IMR-90 (cell line): ENCODE data around the gene NXN. TPM values are rescaled to one million over a fixed set of nuclear protein-coding genes. Genes with fewer than 3 reads are reported as not detected.

Experiments
- ATAC-seq: fragments of 200-7000 bp; cut with Tn5 transposase; 2 replicates; pipeline ENCODE4 v1.9.1; 2020; ENCODE audit warnings: low read depth, mild to moderate bottlenecking, moderate library complexity
- BruUV-seq: library from RNA; stranded (reverse); fragments of 400-500 nt; replicated peaks from 2 replicates; lab custom pipeline; 2021; lab: Mats Ljungman, UMichigan
- CTCF ChIA-PET: fragments of 300-600 bp; formaldehyde crosslinking; extraction: SDS; loops from one replicate; lab custom pipeline; 2021; ENCODE audit warnings: antibody characterized with exemption; lab: Yijun Ruan, JAX
- POLR2A ChIA-PET: fragments of 300-600 bp; sonication (Branson Sonifier 250); formaldehyde crosslinking; loops from one replicate; lab custom pipeline; 2022; ENCODE audit warnings: antibody characterized with exemption; ENCODE audit not compliant: unreplicated experiment; lab: Charles Lee
- DNase-seq: peaks from one replicate; pipeline ENCODE4 v3.0.0; 2013
- H2AFZ ChIP-seq: replicated peaks from 2 replicates; pipeline ENCODE3; 2013; ENCODE audit warnings: low read length, mild to moderate bottlenecking; ENCODE audit not compliant: poor library complexity
- H2AK5ac ChIP-seq: 2 replicates; pipeline ENCODE4 v1.6.1; 2013; ENCODE audit warnings: low read depth, low read length, inconsistent platforms
- H2AK9ac ChIP-seq: replicated peaks from 2 replicates; pipeline ENCODE3; 2013; ENCODE audit warnings: mild to moderate bottlenecking, low read depth, low read length, moderate library complexity; ENCODE audit not compliant: poor library complexity
- H2BK120ac ChIP-seq: 2 replicates; pipeline ENCODE4 v1.6.1; 2013; ENCODE audit warnings: low read depth, low read length, inconsistent platforms
- H2BK15ac ChIP-seq: 3 replicates; pipeline ENCODE4 v1.6.1; 2013; ENCODE audit warnings: low read depth, low read length, inconsistent platforms
- H2BK20ac ChIP-seq: 2 replicates; pipeline ENCODE4 v1.6.1; 2013; ENCODE audit warnings: low read depth, mild to moderate bottlenecking, inconsistent platforms, low read length, moderate library complexity
- H2BK5ac ChIP-seq: 2 replicates; pipeline ENCODE4 v1.6.1; 2013; ENCODE audit warnings: mild to moderate bottlenecking, low read depth, low read length, inconsistent platforms; ENCODE audit not compliant: poor library complexity, severe bottlenecking
- H3K14ac ChIP-seq: replicated peaks from 2 replicates; pipeline ENCODE4 v1.6.1; 2013; ENCODE audit warnings: low read depth, low read length, inconsistent platforms
- H3K18ac ChIP-seq: 2 replicates; pipeline ENCODE4 v1.6.1; 2013; ENCODE audit warnings: low read depth, low read length, control low read depth
- H3K23ac ChIP-seq: 2 replicates; pipeline ENCODE4 v1.6.1; 2013; ENCODE audit warnings: low read depth, low read length, inconsistent platforms
- H3K27ac ChIP-seq: 2 replicates; pipeline ENCODE4 v1.5.1; 2013; ENCODE audit warnings: mild to moderate bottlenecking, control low read depth, low read length; ENCODE audit not compliant: insufficient read depth
- H3K27me3 ChIP-seq: 2 replicates; pipeline ENCODE4 v1.6.1; 2013; ENCODE audit warnings: low read length; ENCODE audit not compliant: control insufficient read depth, insufficient read depth
- H3K36me3 ChIP-seq: 2 replicates; pipeline ENCODE4 v1.6.1; 2013; ENCODE audit warnings: low read length, mixed read lengths; ENCODE audit not compliant: control insufficient read depth, insufficient read depth
- H3K4ac ChIP-seq: 2 replicates; pipeline ENCODE4 v1.6.1; 2013; ENCODE audit warnings: low read depth, low read length, inconsistent platforms
- H3K4me1 ChIP-seq: 2 replicates; pipeline ENCODE4 v1.6.1; 2013; ENCODE audit warnings: low read length, mixed read lengths; ENCODE audit not compliant: control insufficient read depth, insufficient read depth
- H3K4me2 ChIP-seq: 2 replicates; pipeline ENCODE4 v1.6.1; 2013; ENCODE audit warnings: low read depth, mild to moderate bottlenecking, control low read depth, low read length, moderate library complexity
- H3K4me3 ChIP-seq: 2 replicates; pipeline ENCODE4 v1.5.1; 2013; ENCODE audit warnings: low read depth, mild to moderate bottlenecking, control low read depth, low read length, moderate library complexity; ENCODE audit not compliant: insufficient read depth
- H3K56ac ChIP-seq: 2 replicates; pipeline ENCODE4 v1.6.1; 2013; ENCODE audit warnings: low read length, inconsistent platforms; ENCODE audit not compliant: insufficient read depth; ENCODE audit errors: extremely low read depth
- H3K79me1 ChIP-seq, 2 experiments: 2 replicates each; pipeline ENCODE4 v1.6.1; 2013; ENCODE audit warnings: low read length in 2 of 2, inconsistent platforms in 1 of 2, low read depth in 1 of 2
- H3K9ac ChIP-seq: 2 replicates; pipeline ENCODE4 v1.6.1; 2013; ENCODE audit warnings: low read depth, low read length, control low read depth
- H3K9me1 ChIP-seq: 2 replicates; pipeline ENCODE4 v1.6.1; 2013; ENCODE audit warnings: low read length, inconsistent platforms; ENCODE audit not compliant: insufficient read depth
- H3K9me3 ChIP-seq: 2 replicates; pipeline ENCODE4 v1.6.1; 2013; ENCODE audit warnings: low read length; ENCODE audit not compliant: control insufficient read depth, insufficient read depth
- H4K20me1 ChIP-seq: 2 replicates; pipeline ENCODE4 v1.6.1; 2013; ENCODE audit warnings: low read length, inconsistent platforms; ENCODE audit not compliant: insufficient read depth
- H4K5ac ChIP-seq: 2 replicates; pipeline ENCODE4 v1.6.1; 2013; ENCODE audit warnings: mild to moderate bottlenecking, low read depth, low read length, control low read depth
- H4K8ac ChIP-seq, 2 experiments: 2 replicates each; pipeline ENCODE4 v1.6.1; 2013; ENCODE audit warnings: low read depth in 2 of 2, low read length in 2 of 2, control low read depth in 1 of 2, inconsistent platforms in 1 of 2
- H4K91ac ChIP-seq: 2 replicates; pipeline ENCODE4 v1.6.1; 2013; ENCODE audit warnings: low read depth, low read length, inconsistent platforms; ENCODE audit not compliant: insufficient read depth
- CHD1 ChIP-seq: IDR thresholded peaks from 2 replicates; pipeline ENCODE4 v1.6.1; 2012; ENCODE audit warnings: low read depth, low read length, improper control_type of control experiment
- CTCF ChIP-seq: conservative IDR thresholded peaks from 2 replicates; pipeline ENCODE4 v1.5.1; 2012; ENCODE audit warnings: mild to moderate bottlenecking, low read depth, low read length, improper control_type of control experiment
- ELK1 ChIP-seq: fragments of 150-350 bp; IDR thresholded peaks from 2 replicates; pipeline ENCODE4 v1.6.1; 2016; ENCODE audit warnings: low read depth, mild to moderate bottlenecking, low read length, moderate library complexity, borderline replicate concordance
- MAFK ChIP-seq: IDR thresholded peaks from 2 replicates; pipeline ENCODE4 v1.6.1; 2012; ENCODE audit warnings: low read depth, low read length, improper control_type of control experiment
- MXI1 ChIP-seq: IDR thresholded peaks from 2 replicates; pipeline ENCODE4 v1.6.1; 2012; ENCODE audit warnings: low read depth, mild to moderate bottlenecking, low read length, moderate library complexity, borderline replicate concordance
- POLR2A ChIP-seq: IDR thresholded peaks from 2 replicates; pipeline ENCODE4 v1.6.1; 2012; ENCODE audit warnings: mild to moderate bottlenecking, low read depth, low read length
- RCOR1 ChIP-seq: IDR thresholded peaks from 2 replicates; pipeline ENCODE4 v1.6.1; 2012; ENCODE audit warnings: mild to moderate bottlenecking, low read length, improper control_type of control experiment; ENCODE audit not compliant: insufficient replicate concordance
- USF2 ChIP-seq: fragments of 150-350 bp; IDR thresholded peaks from 2 replicates; pipeline ENCODE4 v1.6.1; 2017; ENCODE audit warnings: mild to moderate bottlenecking, antibody characterized with exemption, low read length, low read depth
- WGBS, 2 experiments: methylation state at CpG; one replicate each; pipeline versions ENCODE4 v1.1.5 to v1.1.7; 2013; ENCODE audit warnings: missing lambda C conversion rate in 2 of 2; ENCODE audit not compliant: insufficient read length in 1 of 2; ENCODE audit errors: extremely low coverage in 2 of 2; 5-methylcytosine and 5-hydroxymethylcytosine counted together
- dilution Hi-C: fragments of 300-500 bp; cut with HindIII; formaldehyde crosslinking; loops from one replicate; pipeline ENCODE4 v1.14.3; 2018; ENCODE audit warnings: low sequenced_read_pairs; ENCODE audit not compliant: unreplicated experiment
- in situ Hi-C: fragments of 300-500 bp; cut with MboI; formaldehyde crosslinking; loops from 3 replicates; pipeline ENCODE4 v1.14.3; 2019; ENCODE audit warnings: low sequenced_read_pairs, inconsistent platforms, mixed read lengths
- intact Hi-C: fragments of 100-400 bp; cut with micrococcal nuclease; formaldehyde crosslinking; loops from 2 replicates; pipeline ENCODE4 v1.10.0; 2022
- polyA plus RNA-seq, 3 experiments: library from polyadenylated mRNA; depleted of rRNA; stranded (reverse); fragments of >200 nt; gene quantifications; 2 replicates each; pipeline ENCODE4 v1.2.3, GENCODE V29; 2012; ENCODE audit warnings: low replicate concordance in 1 of 3
- total RNA-seq: library from RNA; depleted of rRNA; stranded (reverse); fragments of >200 nt; gene quantifications from 2 replicates; pipeline ENCODE4 v1.2.3, GENCODE V29; 2012

Gene NXN
- total and polyA plus RNA-seq, 2 of the 4 experiments (the other 2 are of a cell fraction), result 52.5 to 116 TPM

- no peak for TF ChIP-seq CHD1
- no peak for TF ChIP-seq MXI1
Measured at GRCh38 chr17:1003972-1004768, 24.6 kb upstream of the NXN start (continued).

- intact Hi-C loops, result no loop called here
Measured at GRCh38 chr17:1003633-1003971, 24.0 kb upstream of the NXN start.

More at GRCh38 chr17:1003633-1003971, 24.0 kb upstream of the NXN start:
- H3K27ac ChIP-seq, result peak overlapping the region; percentile 84; the same call in 1 of the 2 replicates
- peak overlapping the region; percentile 79 for H3K4ac ChIP-seq
- H3K23ac ChIP-seq, result peak overlapping the region; percentile 66; the same call in 1 of the 2 replicates
- peaks cover 16 to 56% of the 10 kb centered on the region in 2 experiments for H3K79me1 ChIP-seq
- H3K14ac ChIP-seq, result peak overlapping the region; percentile 83
- H3K56ac ChIP-seq, result no peak overlapping the region
- H3K9me3 ChIP-seq, result no peaks in the 10 kb centered on the region
- peaks cover 26% of the 10 kb centered on the region for H3K9me1 ChIP-seq
- H2BK20ac ChIP-seq, result peak overlapping the region; percentile 81; the same call in 1 of the 2 replicates
- peak overlapping the region; percentile 72; the same call in 1 of the 2 replicates for H2AK5ac ChIP-seq
- peak overlapping the region; percentile 51; the same call in 1 of the 2 replicates for H3K18ac ChIP-seq
- ATAC-seq (no peak), DNase-seq (no peak)
- ChIA-PET POLR2A (no interaction called here), CTCF (no interaction called here)
- H2AK9ac ChIP-seq, result no peak overlapping the region
- TF ChIP-seq CTCF (no peak), POLR2A (no peak), MAFK (no peak), USF2 (no peak), RCOR1 (no peak), ELK1 (no peak)
- no TSS peak for BruUV-seq
- H3K36me3 ChIP-seq, result peaks cover 56% of the 10 kb centered on the region
- H4K8ac ChIP-seq, result peak overlapping the region in 1 of 2 experiments; percentile 83; a peak in 1 of 4 replicates
- peak overlapping the region; percentile 85 for H2BK120ac ChIP-seq
- H3K9ac ChIP-seq, result peak overlapping the region; percentile 31; the same call in 1 of the 2 replicates
- H3K4me1 ChIP-seq, result peaks cover 46% of the 10 kb centered on the region
- H3K4me2 ChIP-seq, result peak overlapping the region; percentile 8; the same call in 1 of the 2 replicates
- peaks cover 63% of the 10 kb centered on the region for H4K20me1 ChIP-seq
- peak overlapping the region; percentile 11; the same call in 1 of the 3 replicates for H2BK15ac ChIP-seq
- H3K27me3 ChIP-seq, result no peaks in the 10 kb centered on the region
- peak overlapping the region; percentile 24 for H4K91ac ChIP-seq
- no peak overlapping the region for H3K4me3 ChIP-seq
- dilution Hi-C loops (no loop called here), in situ Hi-C loops (no loop called here)
- H2AFZ ChIP-seq, result no peak overlapping the region
- 100% methylated on average over 4 of the region's 5 CpGs; no CpG with 5 or more reads in 1 of the 2 experiments for WGBS, 2 experiments
- peak overlapping the region; percentile 39; the same call in 1 of the 2 replicates for H4K5ac ChIP-seq
- H2BK5ac ChIP-seq, result peak overlapping the region; percentile 27
